ENCODE measurements around the gene DRD2. TPM values are rescaled to one million over a fixed set of nuclear protein-coding genes. Genes with fewer than 3 reads are reported as not detected.

Gene DRD2
- total and polyA plus RNA-seq, 3 donors from 2014 or later: 0.74 to 2.6 (median 2.5) TPM

DNA sequence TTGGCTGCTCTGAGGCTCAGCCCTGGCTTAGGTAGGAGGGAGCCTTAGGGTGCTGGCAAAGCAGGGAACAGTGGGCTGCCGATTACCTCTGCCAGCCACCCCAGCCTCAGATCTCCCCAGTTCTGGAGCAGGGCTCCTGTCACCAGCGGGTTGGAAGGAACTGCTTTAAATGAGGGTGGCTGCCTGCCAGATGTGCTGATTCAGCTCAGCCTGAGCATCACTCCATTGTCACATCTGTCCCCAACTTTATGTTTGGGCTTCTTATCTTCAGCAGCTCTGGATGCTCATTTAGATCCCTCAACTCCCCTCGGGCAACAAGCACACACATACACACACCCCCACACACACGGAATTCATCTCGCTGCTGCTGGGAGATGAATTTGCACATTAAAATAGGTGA, 104.6 kb downstream of the DRD2 start:
- Histone ChIP-seq H3K4me3 (no peak overlapping the region), H3K4me1 (no peaks in the 10 kb centered on the region), H3K27me3 (no peaks in the 10 kb centered on the region), H3K36me3 (ENCODE audit: low read depth, missing control alignments) (no peaks in the 10 kb centered on the region), H3K27ac (no peak overlapping the region), H3K9me3 (no peaks in the 10 kb centered on the region)
- intact Hi-C loops (cut with DNase I; ENCODE audit: low total_unique reads): no loop called here
- DNase-seq: no peak
- 75 to 79% methylated on average over 3 to 5 of the region's 5 CpGs for WGBS, 2 donors
- TF ChIP-seq POLR2A (IDR thresholded peaks at IDR 0.05): no peak
- TF ChIP-seq, protein P1, sequence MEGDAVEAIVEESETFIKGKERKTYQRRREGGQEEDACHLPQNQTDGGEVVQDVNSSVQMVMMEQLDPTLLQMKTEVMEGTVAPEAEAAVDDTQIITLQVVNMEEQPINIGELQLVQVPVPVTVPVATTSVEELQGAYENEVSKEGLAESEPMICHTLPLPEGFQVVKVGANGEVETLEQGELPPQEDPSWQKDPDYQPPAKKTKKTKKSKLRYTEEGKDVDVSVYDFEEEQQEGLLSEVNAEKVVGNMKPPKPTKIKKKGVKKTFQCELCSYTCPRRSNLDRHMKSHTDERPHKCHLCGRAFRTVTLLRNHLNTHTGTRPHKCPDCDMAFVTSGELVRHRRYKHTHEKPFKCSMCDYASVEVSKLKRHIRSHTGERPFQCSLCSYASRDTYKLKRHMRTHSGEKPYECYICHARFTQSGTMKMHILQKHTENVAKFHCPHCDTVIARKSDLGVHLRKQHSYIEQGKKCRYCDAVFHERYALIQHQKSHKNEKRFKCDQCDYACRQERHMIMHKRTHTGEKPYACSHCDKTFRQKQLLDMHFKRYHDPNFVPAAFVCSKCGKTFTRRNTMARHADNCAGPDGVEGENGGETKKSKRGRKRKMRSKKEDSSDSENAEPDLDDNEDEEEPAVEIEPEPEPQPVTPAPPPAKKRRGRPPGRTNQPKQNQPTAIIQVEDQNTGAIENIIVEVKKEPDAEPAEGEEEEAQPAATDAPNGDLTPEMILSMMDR (IDR thresholded peaks at IDR 0.05): no peak

DNA sequence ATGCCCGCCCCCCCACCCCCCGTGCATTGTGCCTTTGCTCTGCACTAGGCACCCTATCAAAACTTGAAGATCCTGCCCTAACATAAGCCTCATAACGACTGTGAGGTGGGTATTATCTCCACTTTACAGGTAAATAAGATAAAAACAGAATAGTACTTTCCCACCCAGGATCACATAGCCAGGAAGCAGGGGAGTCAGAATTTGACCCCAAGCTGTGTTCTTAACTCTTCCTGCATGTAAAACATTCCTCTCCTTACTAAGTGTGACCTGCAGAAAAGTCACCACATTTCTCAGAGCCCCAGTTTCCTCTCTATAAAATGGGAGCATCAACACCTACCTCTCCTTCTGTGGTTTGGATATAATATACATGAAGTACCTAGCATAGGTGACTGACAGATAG, 105.8 kb downstream of the DRD2 start:
- H3K9me3 ChIP-seq: no peaks in the 10 kb centered on the region
- intact Hi-C loops (cut with DNase I; ENCODE audit: low total_unique reads): no loop called here
- no peak overlapping the region for H3K27ac ChIP-seq
- no peak overlapping the region for H3K4me3 ChIP-seq
- no peaks in the 10 kb centered on the region for H3K27me3 ChIP-seq
- TF ChIP-seq POLR2A (IDR thresholded peaks at IDR 0.05): no peak
- TF ChIP-seq, protein P1 (IDR thresholded peaks at IDR 0.05): no peak
- no peak for DNase-seq
- 83 to 92% methylated on average over 3 of the region's 3 CpGs for WGBS, 2 donors
- H3K36me3 ChIP-seq (ENCODE audit: low read depth, missing control alignments): no peaks in the 10 kb centered on the region
- H3K4me1 ChIP-seq: no peaks in the 10 kb centered on the region

DNA sequence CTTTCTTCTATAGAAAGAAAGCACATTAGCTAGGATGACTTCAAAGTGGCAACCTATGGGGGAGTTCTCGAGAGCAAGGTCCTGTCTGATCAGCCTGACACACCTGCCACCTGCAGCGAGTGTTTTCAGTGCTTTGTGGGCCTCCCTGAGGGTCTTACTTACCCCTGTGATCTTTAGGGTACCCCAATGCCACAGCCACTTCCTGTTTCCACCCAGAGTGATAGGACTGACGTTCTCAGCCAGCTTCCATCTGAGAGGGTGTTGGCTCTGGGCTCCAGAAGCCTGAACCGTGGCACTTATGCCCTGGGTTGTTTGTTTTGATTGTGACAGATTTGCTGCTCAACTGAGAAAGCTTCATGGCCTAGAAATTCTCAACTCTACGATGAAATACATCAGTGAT, 109.3 kb downstream of the DRD2 start:
- intact Hi-C loops (cut with DNase I; ENCODE audit: low total_unique reads): no loop called here
- no peak overlapping the region for H3K4me3 ChIP-seq
- H3K4me1 ChIP-seq: no peaks in the 10 kb centered on the region
- no peak overlapping the region for H3K27ac ChIP-seq
- TF ChIP-seq POLR2A (IDR thresholded peaks at IDR 0.05): no peak
- TF ChIP-seq, protein P1 (IDR thresholded peaks at IDR 0.05): no peak
- H3K36me3 ChIP-seq (ENCODE audit: low read depth, missing control alignments): no peaks in the 10 kb centered on the region
- no peak for DNase-seq
- 84 to 93% methylated on average over 3 to 5 of the region's 5 CpGs for WGBS, 2 donors
- no peaks in the 10 kb centered on the region for H3K9me3 ChIP-seq
- no peaks in the 10 kb centered on the region for H3K27me3 ChIP-seq

DNA sequence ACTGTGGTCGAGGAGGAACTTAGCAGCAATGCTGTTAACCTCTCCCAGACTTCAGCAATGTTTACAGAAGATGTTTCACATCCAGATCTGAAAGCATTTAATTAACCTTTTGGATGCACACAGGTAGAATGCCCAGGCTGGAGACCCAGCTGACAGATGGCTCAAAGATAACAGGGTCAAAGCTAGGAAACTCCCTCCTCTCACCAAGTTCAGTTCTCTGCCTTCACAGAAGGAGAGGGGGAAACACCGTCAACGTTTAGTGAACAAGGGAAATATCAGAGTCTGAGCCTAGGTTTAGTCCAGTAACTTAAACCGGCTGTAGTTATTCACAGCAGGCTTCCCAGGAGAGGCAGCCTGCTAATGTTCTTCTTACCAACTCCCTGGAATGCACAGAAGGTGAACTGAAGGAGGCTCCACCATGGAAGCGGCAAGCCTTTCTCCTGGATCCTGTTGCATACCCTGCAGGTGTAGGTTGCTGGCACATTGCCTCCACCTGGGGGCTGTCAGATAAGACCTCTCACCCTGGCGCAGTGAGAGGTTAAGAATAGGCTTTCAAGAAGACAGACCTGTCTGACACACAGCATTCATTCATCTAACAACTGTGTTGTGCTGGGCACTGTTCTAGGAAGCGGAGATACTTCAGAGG, 111.1 kb downstream of the DRD2 start:
- no peak overlapping the region for H3K4me3 ChIP-seq
- H3K9me3 ChIP-seq: no peaks in the 10 kb centered on the region
- no peak overlapping the region for H3K27ac ChIP-seq
- 86% methylated on average over 6 to 7 of the region's 7 CpGs for WGBS, 2 donors
- no peaks in the 10 kb centered on the region for H3K27me3 ChIP-seq
- intact Hi-C loops (cut with DNase I; ENCODE audit: low total_unique reads): no loop called here
- H3K4me1 ChIP-seq: no peaks in the 10 kb centered on the region
- no peaks in the 10 kb centered on the region for H3K36me3 ChIP-seq (ENCODE audit: low read depth, missing control alignments)
- DNase-seq: no peak
- TF ChIP-seq, protein P1 (IDR thresholded peaks at IDR 0.05): no peak

DNA sequence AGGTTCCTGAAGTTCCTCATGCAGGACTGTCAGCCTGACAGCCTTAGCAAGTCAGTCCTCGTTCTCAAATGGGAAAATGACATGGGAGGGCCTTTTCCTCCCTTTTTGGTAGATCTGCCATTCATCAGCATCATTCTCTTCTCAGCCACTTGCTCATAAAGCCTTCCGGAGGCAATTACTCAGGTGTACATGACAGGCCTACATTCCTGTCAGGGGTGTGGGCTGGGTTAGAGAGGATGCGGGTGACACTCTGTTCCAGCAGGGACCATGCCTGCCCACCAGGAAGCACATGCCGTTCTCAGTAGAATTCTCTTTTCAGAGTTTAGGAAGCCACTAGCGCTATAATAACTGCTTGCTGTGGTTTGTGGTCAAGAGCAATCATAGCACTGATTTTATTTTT, 111.8 kb downstream of the DRD2 start:
- H3K36me3 ChIP-seq (ENCODE audit: low read depth, missing control alignments): no peaks in the 10 kb centered on the region
- no peaks in the 10 kb centered on the region for H3K27me3 ChIP-seq
- TF ChIP-seq POLR2A (IDR thresholded peaks at IDR 0.05): no peak
- TF ChIP-seq, protein P1 (IDR thresholded peaks at IDR 0.05): no peak
- no peak overlapping the region for H3K27ac ChIP-seq
- no peak for DNase-seq
- intact Hi-C loops (cut with DNase I; ENCODE audit: low total_unique reads): no loop called here
- no peak overlapping the region for H3K4me3 ChIP-seq
- WGBS, 2 donors: 73 to 87% methylated on average over 5 of the region's 5 CpGs
- H3K9me3 ChIP-seq: no peaks in the 10 kb centered on the region
- H3K4me1 ChIP-seq: no peaks in the 10 kb centered on the region

Measured in testis (tissue), 3 donors.